ENCODE data around the gene DBX2. TPM values are rescaled to one million over a fixed set of nuclear protein-coding genes. Genes with fewer than 3 reads are reported as not detected.

The DBX2 gene
- not detected in 5 replicates for total RNA-seq (2022; extraction: Qiagen RNA extraction)

DNA sequence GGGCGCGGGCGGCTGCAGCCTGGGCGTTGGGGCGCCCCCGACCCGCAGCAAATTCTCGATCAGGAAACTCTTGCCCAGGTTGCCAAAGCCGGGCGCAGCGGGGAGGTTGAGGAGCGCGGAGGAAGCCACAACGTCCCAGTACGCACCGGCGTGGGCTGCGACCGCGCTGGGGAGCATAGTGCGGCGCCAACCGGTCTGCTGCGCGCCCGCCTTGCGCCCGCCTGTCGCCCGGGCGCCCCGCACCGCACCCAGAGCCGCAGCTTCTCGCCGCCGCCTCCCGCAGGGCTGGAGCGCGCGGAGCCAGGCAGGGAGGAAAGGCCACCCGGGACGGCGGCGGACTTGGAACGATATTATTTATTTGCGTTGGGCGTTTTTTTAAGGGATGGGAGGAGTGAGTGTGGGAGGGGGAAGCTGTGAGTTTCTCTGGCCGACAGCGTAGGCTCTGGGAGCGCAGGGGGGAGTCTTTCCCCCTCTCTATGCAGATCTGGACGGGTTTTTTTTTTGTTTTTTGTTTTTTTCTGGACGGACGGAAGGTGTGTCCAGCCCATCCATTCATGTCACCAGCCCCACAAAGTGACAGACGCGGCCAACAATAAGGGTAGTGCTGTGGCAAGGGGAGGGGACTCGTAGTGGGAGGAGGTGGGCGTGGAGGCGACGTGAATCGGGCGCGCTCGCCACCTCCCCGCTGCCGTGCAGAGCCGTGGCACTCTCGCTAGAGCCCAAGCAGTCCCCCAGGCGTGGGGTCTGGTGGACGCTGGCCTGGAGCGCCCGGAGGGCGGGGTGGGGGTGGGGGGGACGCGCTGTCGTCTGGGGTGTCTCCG is at the start of gene DBX2:
DBX2 (minus strand) TSS at position 349 of the 821 bp plus-strand sequence; CDS start at position 177, 172 bp downstream.

Other genes starting within 250 kb of the DBX2 start
- 0.03 to 0.37 TPM (median 0.18 TPM) in 4 of 5 replicates, not detected in the other for gene NELL2, start 174.8 kb downstream of the DBX2 start, total RNA-seq (2022; extraction: Qiagen RNA extraction)
- 45.9 to 76.8 TPM (median 57.9 TPM) in 5 replicates for gene ANO6, start 165.0 kb upstream of the DBX2 start, total RNA-seq (2022; extraction: Qiagen RNA extraction)

All from A549 treated with Hydrocortisone at 1 μM for 4 hours (cell line).